T-helper 1 cell treated with Interleukin-12 subunit alpha and Interleukin-12 subunit beta and Interleukin-4 antibody, amounts not matched to agents 30 ng/mL and 1 ng/mL, for 36 hours (primary cell): ENCODE results near the gene PLCL1. TPM values are rescaled to one million over a fixed set of nuclear protein-coding genes. Genes with fewer than 3 reads are reported as not detected.

ENCODE experiments used
- intact Hi-C: fragments of 100-400 bp; cut with micrococcal nuclease; formaldehyde crosslinking; loops from one replicate; pipeline ENCODE4 v1.15.1; 2024
- total RNA-seq: library from RNA; stranded (reverse); gene quantifications from 2 replicates; pipeline ENCODE4 v1.2.3, GENCODE V29; 2022

The PLCL1 gene
- total RNA-seq, 1 donor from 2014 or later: 2.7 TPM

- intact Hi-C loops: no loop called here
Observed at GRCh38 chr2:197879812-197880408, 75.5 kb downstream of the PLCL1 start.

- intact Hi-C loops: no loop called here
Observed at GRCh38 chr2:197883354-197884032, 79.1 kb downstream of the PLCL1 start.

GRCh38 chr2:197884252-197884651 lies 79.9 kb downstream of the PLCL1 start:
- intact Hi-C loops: no loop called here

GRCh38 chr2:197885126-197885525 lies 80.7 kb downstream of the PLCL1 start:
- intact Hi-C loops: loop anchor here (5.0 kb wide), 3 partner anchors 178 to 433 kb away; partner anchors contain the start of genes COQ10B, HSPE1 and MARS2

- intact Hi-C loops: loop anchor here (5.0 kb wide), 3 partner anchors 178 to 433 kb away; partner anchors contain the start of genes COQ10B, HSPE1 and MARS2
Observed at GRCh38 chr2:197885587-197885986, 81.2 kb downstream of the PLCL1 start.

GRCh38 chr2:197888321-197888720 lies 83.9 kb downstream of the PLCL1 start:
- intact Hi-C loops: loop anchor here (5.0 kb wide), 3 partner anchors 181 to 436 kb away; partner anchors contain the start of genes COQ10B, HSPE1 and MARS2

GRCh38 chr2:197889041-197889440 lies 84.6 kb downstream of the PLCL1 start:
- intact Hi-C loops: loop anchor here (1.0 to 5.0 kb wide), 8 partner anchors 20 to 437 kb away; partner anchors contain the start of genes COQ10B, HSPE1, MARS2 and PLCL1

- intact Hi-C loops: no loop called here
Observed at GRCh38 chr2:197890168-197890567, 85.8 kb downstream of the PLCL1 start.

- intact Hi-C loops: no loop called here
Observed at GRCh38 chr2:197891897-197892442, 87.6 kb downstream of the PLCL1 start.

- intact Hi-C loops: no loop called here
Observed at GRCh38 chr2:197893403-197894177, 89.2 kb downstream of the PLCL1 start.

- intact Hi-C loops: no loop called here
Observed at GRCh38 chr2:197894751-197895274, 90.4 kb downstream of the PLCL1 start.

GRCh38 chr2:197897960-197898678 lies 93.7 kb downstream of the PLCL1 start:
- intact Hi-C loops: no loop called here

- intact Hi-C loops: loop anchor here (1.0 to 2.0 kb wide), 2 partner anchors 22 to 35 kb away; no protein-coding TSS in a partner anchor
Observed at GRCh38 chr2:197904446-197904845, 100.1 kb downstream of the PLCL1 start.

- intact Hi-C loops: no loop called here
Observed at GRCh38 chr2:197908156-197908555, 103.8 kb downstream of the PLCL1 start.

- intact Hi-C loops: no loop called here
Observed at GRCh38 chr2:197908990-197909776, 104.8 kb downstream of the PLCL1 start.

GRCh38 chr2:197911667-197912066 lies 107.3 kb downstream of the PLCL1 start:
- intact Hi-C loops: no loop called here

- intact Hi-C loops: no loop called here
Observed at GRCh38 chr2:197913084-197913483, 108.7 kb downstream of the PLCL1 start.

GRCh38 chr2:197914778-197915177 lies 110.4 kb downstream of the PLCL1 start:
- intact Hi-C loops: no loop called here

- intact Hi-C loops: no loop called here
Observed at GRCh38 chr2:197915548-197916265, 111.3 kb downstream of the PLCL1 start.
